Astrocyte (in vitro differentiated cells and primary cell): Measurements from ENCODE around the gene WDR37.

ENCODE experiments used
- CTCF ChIP-seq: IDR thresholded peaks from 2 replicates; pipeline ENCODE4 v1.5.1; 2011; ENCODE audit warnings: low read depth, mild to moderate bottlenecking, inconsistent platforms, low read length, moderate library complexity; ENCODE audit not compliant: insufficient read depth
- EZH2 ChIP-seq: IDR thresholded peaks from 2 replicates; pipeline ENCODE4 v1.6.1; 2012; ENCODE audit warnings: mild to moderate bottlenecking, low read length, inconsistent platforms; ENCODE audit not compliant: insufficient read depth

GRCh38 chr10:1070919-1071318, 14.7 kb downstream of the WDR37 start:
- TF ChIP-seq CTCF: no peak
- no peak for TF ChIP-seq EZH2
